Activated T-cell treated with anti-CD3 and anti-CD28 coated beads, Interleukin-2, amount 50 U/mL, for 4 hours (primary cell): ENCODE measurements around the gene SUMO1. TPM values are rescaled to one million over a fixed set of nuclear protein-coding genes. Genes with fewer than 3 reads are reported as not detected.

Experiments
- ATAC-seq, 2 donors: fragments of 200-7000 bp; cut with Tn5 transposase; one replicate each; pipeline ENCODE4 v1.10.0; 2021
- DNase-seq: peaks from one replicate; pipeline ENCODE4 v3.0.0-alpha.2; 2020
- H3K27me3 Mint-ChIP-seq: one replicate; pipeline ENCODE4 v1.8.0; 2021; ENCODE audit warnings: low read depth, mixed read lengths
- H3K36me3 Mint-ChIP-seq: one replicate; pipeline ENCODE4 v1.8.0; 2022; ENCODE audit warnings: mixed read lengths; ENCODE audit not compliant: insufficient read depth
- H3K4me1 Mint-ChIP-seq: one replicate; pipeline ENCODE4 v1.8.0; 2021; ENCODE audit warnings: low read depth, mixed read lengths
- H3K4me3 Mint-ChIP-seq: one replicate; pipeline ENCODE4 v1.8.0; 2021; ENCODE audit warnings: mild to moderate bottlenecking, moderate library complexity, mixed read lengths
- H3K9me3 Mint-ChIP-seq: one replicate; pipeline ENCODE4 v1.8.0; 2021; ENCODE audit warnings: mixed read lengths
- total RNA-seq, 3 donors: library from RNA; stranded (reverse); gene quantifications; one replicate each; pipeline ENCODE4 v1.2.1, GENCODE V29; 2021

The SUMO1 gene
- total RNA-seq, 3 donors from 2014 or later: 96.6 to 110 (median 105) TPM

- Mint-ChIP-seq H3K36me3 (no peaks in the 10 kb centered on the region), H3K4me3 (peak overlapping the region; percentile 99), H3K27me3 (no peaks in the 10 kb centered on the region), H3K9me3 (no peaks in the 10 kb centered on the region), H3K4me1 (peaks cover 40% of the 10 kb centered on the region)
- DNase-seq (no peak), ATAC-seq (peak; percentile 49 to 55)
Observed at GRCh38 chr2:202237787-202238233, 587 bp downstream of the SUMO1 start.

GRCh38 chr2:202221873-202222272, 16.5 kb downstream of the SUMO1 start:
- DNase-seq (no peak), ATAC-seq (no peak)
- Mint-ChIP-seq H3K4me3 (no peak overlapping the region), H3K36me3 (peaks cover 33% of the 10 kb centered on the region), H3K4me1 (peaks cover 31% of the 10 kb centered on the region), H3K9me3 (no peaks in the 10 kb centered on the region), H3K27me3 (no peaks in the 10 kb centered on the region)

GRCh38 chr2:202215179-202215578, 23.2 kb downstream of the SUMO1 start:
- Mint-ChIP-seq H3K4me3 (no peak overlapping the region), H3K9me3 (no peaks in the 10 kb centered on the region), H3K36me3 (peaks cover 13% of the 10 kb centered on the region), H3K4me1 (peaks cover 2% of the 10 kb centered on the region), H3K27me3 (no peaks in the 10 kb centered on the region)
- ATAC-seq: no peak
- DNase-seq: no peak

- Mint-ChIP-seq H3K4me1 (no peaks in the 10 kb centered on the region), H3K36me3 (peaks cover 18% of the 10 kb centered on the region), H3K27me3 (no peaks in the 10 kb centered on the region), H3K9me3 (no peaks in the 10 kb centered on the region), H3K4me3 (no peak overlapping the region)
- ATAC-seq: no peak
- no peak for DNase-seq
Observed at GRCh38 chr2:202208526-202208925, 29.9 kb downstream of the SUMO1 start.

GRCh38 chr2:202204855-202205254, 33.5 kb downstream of the SUMO1 start:
- Mint-ChIP-seq H3K4me1 (no peaks in the 10 kb centered on the region), H3K27me3 (no peaks in the 10 kb centered on the region), H3K9me3 (no peaks in the 10 kb centered on the region), H3K4me3 (no peak overlapping the region), H3K36me3 (peaks cover 18% of the 10 kb centered on the region)
- no peak for ATAC-seq
- no peak for DNase-seq

- Mint-ChIP-seq H3K4me1 (no peaks in the 10 kb centered on the region), H3K36me3 (peaks cover 15% of the 10 kb centered on the region), H3K9me3 (no peaks in the 10 kb centered on the region), H3K27me3 (no peaks in the 10 kb centered on the region), H3K4me3 (no peak overlapping the region)
- ATAC-seq (no peak), DNase-seq (no peak)
Observed at GRCh38 chr2:202203348-202203747, 35.0 kb downstream of the SUMO1 start.

GRCh38 chr2:202201220-202202160, 36.9 kb downstream of the SUMO1 start:
- Mint-ChIP-seq H3K4me3 (no peak overlapping the region), H3K27me3 (peaks cover 3% of the 10 kb centered on the region), H3K4me1 (no peaks in the 10 kb centered on the region), H3K9me3 (no peaks in the 10 kb centered on the region), H3K36me3 (peaks cover 7% of the 10 kb centered on the region)
- ATAC-seq (no peak), DNase-seq (no peak)

GRCh38 chr2:202196727-202197126, 41.7 kb downstream of the SUMO1 start:
- DNase-seq (no peak), ATAC-seq (no peak)
- no peaks in the 10 kb centered on the region for H3K4me1 Mint-ChIP-seq
- no peaks in the 10 kb centered on the region for H3K36me3 Mint-ChIP-seq
- H3K27me3 Mint-ChIP-seq: peaks cover 8% of the 10 kb centered on the region
- no peaks in the 10 kb centered on the region for H3K9me3 Mint-ChIP-seq
- H3K4me3 Mint-ChIP-seq: no peak overlapping the region

- Mint-ChIP-seq H3K9me3 (no peaks in the 10 kb centered on the region), H3K27me3 (peaks cover 9% of the 10 kb centered on the region)
- no peak for ATAC-seq
Observed at GRCh38 chr2:202194418-202194817, 44.0 kb downstream of the SUMO1 start.

GRCh38 chr2:202193881-202194353, 44.5 kb downstream of the SUMO1 start:
- Mint-ChIP-seq H3K4me1 (no peaks in the 10 kb centered on the region), H3K36me3 (no peaks in the 10 kb centered on the region), H3K9me3 (no peaks in the 10 kb centered on the region), H3K4me3 (no peak overlapping the region), H3K27me3 (peaks cover 11% of the 10 kb centered on the region)
- no peak for ATAC-seq
- DNase-seq: no peak

More at GRCh38 chr2:202194418-202194817, 44.0 kb downstream of the SUMO1 start:
- Mint-ChIP-seq H3K4me1 (no peaks in the 10 kb centered on the region), H3K36me3 (no peaks in the 10 kb centered on the region), H3K4me3 (no peak overlapping the region)
- no peak for DNase-seq

- Mint-ChIP-seq H3K4me1 (no peaks in the 10 kb centered on the region), H3K4me3 (no peak overlapping the region), H3K36me3 (no peaks in the 10 kb centered on the region), H3K9me3 (no peaks in the 10 kb centered on the region), H3K27me3 (peaks cover 11% of the 10 kb centered on the region)
- DNase-seq (no peak), ATAC-seq (no peak)
Observed at GRCh38 chr2:202193305-202193704, 45.1 kb downstream of the SUMO1 start.

GRCh38 chr2:202187570-202187969, 50.8 kb downstream of the SUMO1 start:
- H3K9me3 Mint-ChIP-seq: no peaks in the 10 kb centered on the region
- ATAC-seq: no peak
- no peaks in the 10 kb centered on the region for H3K36me3 Mint-ChIP-seq
- DNase-seq: no peak
- peaks cover 19% of the 10 kb centered on the region for H3K27me3 Mint-ChIP-seq
- no peak overlapping the region for H3K4me3 Mint-ChIP-seq
- no peaks in the 10 kb centered on the region for H3K4me1 Mint-ChIP-seq

- no peaks in the 10 kb centered on the region for H3K9me3 Mint-ChIP-seq
- no peaks in the 10 kb centered on the region for H3K36me3 Mint-ChIP-seq
- H3K27me3 Mint-ChIP-seq: peaks cover 21% of the 10 kb centered on the region
- no peak for ATAC-seq
- no peak for DNase-seq
- H3K4me3 Mint-ChIP-seq: no peak overlapping the region
- H3K4me1 Mint-ChIP-seq: no peaks in the 10 kb centered on the region
Observed at GRCh38 chr2:202186641-202187202, 51.7 kb downstream of the SUMO1 start.

GRCh38 chr2:202185156-202185555, 53.2 kb downstream of the SUMO1 start:
- no peak for ATAC-seq
- Mint-ChIP-seq H3K36me3 (no peaks in the 10 kb centered on the region), H3K27me3 (peaks cover 23% of the 10 kb centered on the region), H3K4me3 (no peak overlapping the region), H3K9me3 (no peaks in the 10 kb centered on the region), H3K4me1 (no peaks in the 10 kb centered on the region)
- no peak for DNase-seq

- H3K4me1 Mint-ChIP-seq: no peaks in the 10 kb centered on the region
- ATAC-seq: no peak
- H3K9me3 Mint-ChIP-seq: no peaks in the 10 kb centered on the region
- peaks cover 23% of the 10 kb centered on the region for H3K27me3 Mint-ChIP-seq
- no peak for DNase-seq
- no peak overlapping the region for H3K4me3 Mint-ChIP-seq
- H3K36me3 Mint-ChIP-seq: no peaks in the 10 kb centered on the region
Observed at GRCh38 chr2:202184557-202184956, 53.8 kb downstream of the SUMO1 start.
